Measurements from ENCODE around the gene DCPS.

- no peak for TF ChIP-seq EZH2 (IDR thresholded peaks at IDR 0.05; ENCODE audit: low read length, unreplicated experiment)
- TF ChIP-seq CTCF (conservative IDR thresholded peaks at IDR 0.05; ENCODE audit: low read depth, low read length): no peak
- no peak for TF ChIP-seq EZH2phosphoT487 (IDR thresholded peaks at IDR 0.05; ENCODE audit: borderline replicate concordance, low read length)
These were observed 24.7 kb upstream of the DCPS start for GRCh38 chr11:126279191-126279590.

Measured in PC-3 (cell line).